ENCODE data around the gene NTF3.

- TF ChIP-seq POLR2A (IDR thresholded peaks at IDR 0.05), result no peak
- TF ChIP-seq CTCF (IDR thresholded peaks at IDR 0.05), result no peak
These were observed 47.9 kb upstream of the NTF3 start for GRCh38 chr12:5384015-5384414.
